ENCODE measurements around the gene MINDY4.

Gene MINDY4

DNA sequence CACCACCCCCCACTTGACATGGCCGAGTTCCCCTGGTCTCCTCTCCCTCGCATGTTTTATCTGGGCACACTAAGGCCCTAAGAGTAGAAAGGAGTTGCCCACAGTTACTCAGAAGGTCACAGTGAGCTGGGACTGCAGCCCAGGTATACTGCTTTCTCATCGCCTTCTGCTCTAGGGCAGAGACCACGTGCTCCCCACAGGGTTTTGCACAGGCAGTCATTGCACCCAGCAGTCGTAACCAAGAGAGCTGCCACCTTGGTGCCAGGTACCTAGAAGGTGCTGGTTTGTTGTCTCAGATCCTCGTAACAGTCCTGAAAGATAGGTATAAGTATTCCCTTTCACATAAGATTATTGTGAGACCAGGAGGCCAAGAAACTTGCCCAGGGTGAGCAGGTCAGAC lies 1.8 kb downstream of the MINDY4 start:
- FAIRE-seq, result no peak
- TF ChIP-seq POLR2A (IDR thresholded peaks at IDR 0.05; ENCODE audit: low read depth, low read length), result no peak
- DNase-seq (ENCODE audit: insufficient read length, low spot score), result no peak

DNA sequence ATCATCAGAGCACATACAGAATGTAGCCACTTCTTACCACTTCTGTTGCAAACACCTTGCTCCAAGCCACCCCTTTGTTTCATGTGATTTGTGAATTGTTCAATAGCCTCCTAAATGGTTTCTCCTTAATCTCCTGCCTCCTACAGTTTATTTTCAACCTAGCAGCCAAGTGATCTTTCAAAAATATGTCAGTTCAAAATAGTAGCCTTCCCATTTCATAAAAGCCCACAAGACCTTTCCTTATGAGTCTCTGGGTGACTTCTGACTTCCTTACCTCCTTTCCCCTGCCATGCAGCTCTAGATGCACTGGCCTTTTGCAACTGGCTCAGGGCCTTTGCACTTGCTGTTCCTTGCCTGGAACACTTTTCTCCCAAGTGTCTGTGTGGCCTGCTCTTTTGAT lies 4.8 kb downstream of the MINDY4 start:
- TF ChIP-seq POLR2A (IDR thresholded peaks at IDR 0.05; ENCODE audit: low read depth, low read length), result no peak
- FAIRE-seq (no peak), DNase-seq (ENCODE audit: insufficient read length, low spot score) (no peak)

DNA sequence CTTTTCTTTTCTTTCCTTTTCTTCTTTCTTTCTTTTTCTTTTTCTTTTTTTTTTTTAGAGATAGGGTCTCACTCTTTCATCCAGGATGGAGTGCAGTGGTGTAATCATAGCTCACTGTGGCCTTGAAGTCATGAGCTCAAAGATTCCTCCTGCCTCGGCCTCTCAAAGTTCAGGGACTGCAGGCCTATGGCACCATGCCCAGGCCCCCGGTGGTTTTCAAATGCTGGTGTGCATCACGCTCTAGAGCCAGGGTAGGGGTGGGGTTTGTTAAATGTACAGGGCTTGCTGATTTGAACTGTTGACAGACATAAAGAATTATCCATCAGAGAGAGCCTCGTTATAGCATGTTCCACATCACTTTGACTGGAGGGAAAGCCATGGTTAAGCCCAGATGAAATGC lies 5.8 kb downstream of the MINDY4 start:
- DNase-seq (ENCODE audit: insufficient read length, low spot score) (no peak), FAIRE-seq (no peak)
- TF ChIP-seq POLR2A (IDR thresholded peaks at IDR 0.05; ENCODE audit: low read depth, low read length), result no peak

DNA sequence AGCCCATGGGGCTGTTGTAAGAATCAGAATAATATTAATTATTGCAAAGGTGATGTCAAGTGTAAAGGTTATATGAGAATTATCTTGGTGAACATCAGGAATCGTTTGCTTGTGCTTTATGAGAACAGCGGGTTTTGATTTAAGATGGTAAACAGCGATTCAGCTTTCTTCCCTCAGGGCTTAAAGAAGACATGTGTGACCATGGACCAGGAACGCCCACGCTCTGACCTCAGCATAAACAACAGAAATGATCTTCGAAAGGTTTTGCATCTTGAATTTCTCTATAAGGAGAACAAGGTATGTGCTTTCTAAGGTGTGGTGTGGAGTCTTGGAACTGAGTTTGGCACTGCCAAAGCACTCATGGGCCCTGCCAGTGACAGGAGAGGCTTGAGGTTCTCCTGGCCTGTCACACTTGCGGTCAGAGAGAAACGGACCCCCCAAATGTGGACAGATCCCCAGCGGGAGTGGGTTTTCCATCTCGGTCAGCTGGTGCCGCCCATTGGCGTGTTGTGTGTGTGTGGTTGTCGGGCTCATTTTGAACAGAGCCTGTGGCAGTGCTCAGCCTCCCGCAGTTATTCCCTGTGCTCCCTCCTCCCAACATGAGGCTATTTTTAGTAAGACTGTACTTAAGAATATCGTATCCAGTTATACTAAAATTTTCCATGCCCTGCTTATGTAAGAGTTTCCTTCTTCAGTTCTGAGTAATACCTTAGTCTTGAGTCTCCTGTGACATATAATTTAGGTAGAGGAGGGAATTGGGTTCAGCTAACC lies 7.2 kb downstream of the MINDY4 start:
- FAIRE-seq (no peak), DNase-seq (ENCODE audit: insufficient read length, low spot score) (no peak)
- no peak for TF ChIP-seq POLR2A (IDR thresholded peaks at IDR 0.05; ENCODE audit: low read depth, low read length)

DNA sequence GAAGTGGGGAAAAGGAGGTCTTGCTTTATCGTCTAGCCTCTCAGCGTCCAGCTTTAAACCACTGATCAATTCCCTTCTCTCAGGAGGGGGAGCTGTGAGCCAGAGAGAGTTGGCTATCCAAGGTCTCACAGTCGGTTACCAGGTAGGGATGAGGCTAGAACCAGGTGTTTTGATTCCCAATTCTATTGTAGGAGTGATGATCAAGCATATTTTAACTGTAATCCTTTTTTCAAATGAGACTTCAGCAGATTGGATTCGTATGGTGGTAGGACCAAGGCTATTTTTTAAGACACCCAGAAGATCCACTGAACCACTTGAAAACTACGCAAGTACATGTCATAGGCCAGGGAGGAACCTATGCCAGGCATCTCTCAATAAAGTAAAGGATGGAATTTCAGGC lies 8.4 kb downstream of the MINDY4 start:
- FAIRE-seq (no peak), DNase-seq (ENCODE audit: insufficient read length, low spot score) (no peak)
- no peak for TF ChIP-seq POLR2A (IDR thresholded peaks at IDR 0.05; ENCODE audit: low read depth, low read length)

DNA sequence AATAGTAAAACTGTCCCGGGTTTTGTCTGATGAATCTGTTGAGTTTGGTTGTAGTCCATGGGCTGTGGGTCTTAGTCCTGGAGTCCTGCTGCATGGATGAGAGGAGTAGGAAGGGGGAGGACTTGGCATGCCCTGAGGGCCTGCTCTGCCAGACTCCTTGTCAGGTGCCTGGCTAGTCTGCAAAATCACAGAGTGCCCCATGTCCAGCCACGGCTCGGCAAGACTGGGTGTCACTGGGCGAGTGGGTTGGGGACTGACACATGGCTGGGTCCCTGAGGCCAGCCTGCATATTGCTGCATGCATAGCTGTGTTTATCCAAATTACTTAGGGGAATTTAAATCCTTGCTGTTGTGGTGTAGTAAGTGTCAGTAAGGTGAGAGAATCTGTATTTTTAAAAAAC lies 9.7 kb downstream of the MINDY4 start:
- FAIRE-seq (no peak), DNase-seq (ENCODE audit: insufficient read length, low spot score) (no peak)
- no peak for TF ChIP-seq POLR2A (IDR thresholded peaks at IDR 0.05; ENCODE audit: low read depth, low read length)

DNA sequence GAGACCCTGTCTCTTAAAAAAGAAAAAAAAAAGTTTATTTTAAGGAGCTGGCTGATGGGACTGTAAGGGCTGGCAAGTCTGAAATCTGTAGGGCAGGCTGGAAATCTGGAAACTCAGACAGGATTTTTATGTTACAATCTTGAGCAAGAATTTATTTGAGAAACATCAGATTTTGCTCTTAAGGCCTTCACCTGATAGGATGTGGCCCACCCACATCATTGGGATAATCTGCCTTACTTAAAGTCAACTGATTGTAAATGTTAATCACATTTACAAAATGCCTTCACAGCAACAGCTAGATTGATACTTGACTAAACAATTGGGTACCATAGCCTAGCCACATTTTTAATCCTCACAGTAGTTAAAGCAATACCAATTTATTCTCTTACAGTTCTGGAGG lies 11.5 kb downstream of the MINDY4 start:
- no peak for TF ChIP-seq POLR2A (IDR thresholded peaks at IDR 0.05; ENCODE audit: low read depth, low read length)
- FAIRE-seq, result no peak

DNA sequence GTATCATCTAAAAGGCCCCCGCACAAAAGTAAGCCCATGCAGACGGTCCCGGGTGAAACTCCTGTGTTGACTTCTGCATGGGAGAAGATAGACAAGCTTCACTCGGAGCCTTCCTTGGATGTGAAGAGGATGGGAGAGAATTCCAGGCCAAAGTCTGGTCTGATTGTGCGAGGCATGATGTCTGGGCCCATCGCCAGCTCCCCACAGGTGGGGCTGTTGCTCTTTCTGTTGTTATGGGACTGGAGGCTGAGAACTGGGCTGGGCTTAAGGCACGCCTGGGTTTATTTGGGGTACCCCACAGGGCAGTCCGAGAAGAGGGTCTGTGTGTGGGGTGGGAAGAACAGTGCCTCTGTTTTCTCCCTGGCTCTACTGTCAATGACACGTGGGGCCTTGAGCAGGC lies 14.6 kb downstream of the MINDY4 start:
- no peak for TF ChIP-seq POLR2A (IDR thresholded peaks at IDR 0.05; ENCODE audit: low read depth, low read length)
- FAIRE-seq, result no peak

More for the DNA sequence above, 11.5 kb downstream of the MINDY4 start:
- DNase-seq (ENCODE audit: insufficient read length, low spot score), result no peak

DNA sequence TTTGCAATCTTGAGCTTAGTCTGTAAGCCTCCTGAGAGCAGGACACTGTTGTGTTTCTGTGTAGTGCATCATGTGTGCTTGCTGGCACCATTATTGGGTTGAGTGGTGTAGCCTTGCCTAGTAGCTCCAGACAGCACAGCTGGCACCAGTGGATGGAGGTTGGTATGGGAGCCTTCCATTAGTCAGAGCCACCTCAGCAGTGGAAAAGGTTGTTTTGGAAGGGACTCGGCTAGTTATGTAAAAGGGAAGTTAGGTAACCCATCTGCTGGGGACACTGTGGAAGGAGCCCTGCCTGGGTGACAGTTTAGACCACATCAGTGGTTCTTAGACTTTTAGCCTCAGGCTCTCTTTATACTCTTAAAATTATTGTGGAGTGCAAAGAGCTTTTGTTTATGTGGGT lies 16.3 kb downstream of the MINDY4 start:
- FAIRE-seq (no peak), DNase-seq (ENCODE audit: insufficient read length, low spot score) (no peak)
- no peak for TF ChIP-seq POLR2A (IDR thresholded peaks at IDR 0.05; ENCODE audit: low read depth, low read length)

More for the DNA sequence above, 14.6 kb downstream of the MINDY4 start:
- DNase-seq (ENCODE audit: insufficient read length, low spot score), result no peak

DNA sequence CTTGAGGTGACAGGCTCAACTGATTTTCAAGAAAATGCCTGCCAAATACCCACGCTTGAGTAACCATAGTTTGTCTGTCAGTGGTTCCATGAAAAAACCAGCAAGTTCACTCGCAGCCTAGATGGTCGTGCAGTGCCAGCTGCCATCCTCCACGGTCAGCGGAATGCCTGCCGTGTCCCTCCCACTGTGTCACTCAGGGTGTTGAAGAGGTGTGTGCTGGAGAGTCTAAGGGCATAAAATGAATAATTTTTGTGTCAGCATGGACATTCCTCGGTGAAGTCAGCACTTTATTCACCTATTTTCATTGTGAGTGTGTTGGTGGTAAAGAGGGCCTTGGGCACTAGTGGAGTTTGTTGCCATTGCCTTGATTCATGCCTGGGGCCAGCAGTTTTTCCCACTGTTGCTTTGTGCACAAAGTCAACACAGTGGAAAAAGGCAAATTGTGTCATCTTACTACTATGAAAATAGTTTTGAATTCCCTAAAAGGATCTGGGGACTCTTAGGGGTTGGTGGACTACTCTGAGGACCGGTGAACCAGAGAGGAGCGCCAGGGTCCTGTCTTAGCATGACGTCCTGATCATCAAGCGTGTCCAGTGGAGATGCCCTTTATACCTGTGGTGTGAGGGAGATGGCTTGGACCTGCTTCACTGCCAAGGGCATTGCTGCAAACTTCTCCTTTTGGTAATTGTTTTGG lies 17.6 kb downstream of the MINDY4 start:
- DNase-seq (ENCODE audit: insufficient read length, low spot score) (no peak), FAIRE-seq (no peak)
- TF ChIP-seq POLR2A (IDR thresholded peaks at IDR 0.05; ENCODE audit: low read depth, low read length), result no peak

DNA sequence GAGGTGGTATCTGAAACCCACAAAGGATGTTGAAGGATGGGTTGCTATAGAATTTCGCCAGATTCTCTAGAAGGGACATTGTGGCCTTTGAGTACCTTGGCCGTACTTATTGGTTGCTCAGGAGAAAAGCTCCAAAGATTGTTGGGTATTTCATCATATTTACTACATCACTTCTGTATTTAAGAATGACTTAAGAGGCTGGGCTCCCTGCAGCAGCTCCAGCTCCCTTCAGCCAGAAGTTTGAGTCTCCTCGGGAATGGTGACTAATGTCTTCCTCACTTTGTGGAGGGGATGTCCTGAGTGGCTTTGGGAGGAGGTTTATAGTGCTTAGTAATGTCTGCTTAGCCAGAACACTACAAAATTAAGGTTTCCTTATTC lies 18.1 kb downstream of the MINDY4 start:
- DNase-seq (ENCODE audit: insufficient read length, low spot score), result peak; percentile 93
- peak; percentile 60 for FAIRE-seq
- TF ChIP-seq POLR2A (IDR thresholded peaks at IDR 0.05; ENCODE audit: low read depth, low read length), result no peak

DNA sequence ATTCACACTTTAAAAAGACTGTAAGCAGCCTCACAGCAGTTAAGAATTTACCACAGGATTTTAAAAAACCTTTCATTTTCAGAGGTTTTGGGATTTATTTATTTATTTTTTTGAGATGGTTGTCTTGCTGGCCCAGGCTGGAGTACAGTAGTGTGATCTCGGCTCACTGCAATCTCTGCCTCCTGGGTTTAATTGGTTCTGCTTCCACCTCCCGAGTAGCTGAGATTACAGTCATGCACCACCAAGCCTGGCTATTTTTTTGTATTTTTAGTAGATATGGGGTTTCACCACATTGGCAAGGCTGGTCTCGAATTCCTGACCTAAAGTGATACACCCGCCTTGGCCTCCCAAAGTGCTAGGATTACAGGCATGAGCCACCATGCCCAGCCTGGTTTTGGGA lies 19.1 kb downstream of the MINDY4 start:
- no peak for DNase-seq (ENCODE audit: insufficient read length, low spot score)
- FAIRE-seq, result no peak
- TF ChIP-seq POLR2A (IDR thresholded peaks at IDR 0.05; ENCODE audit: low read depth, low read length), result no peak

DNA sequence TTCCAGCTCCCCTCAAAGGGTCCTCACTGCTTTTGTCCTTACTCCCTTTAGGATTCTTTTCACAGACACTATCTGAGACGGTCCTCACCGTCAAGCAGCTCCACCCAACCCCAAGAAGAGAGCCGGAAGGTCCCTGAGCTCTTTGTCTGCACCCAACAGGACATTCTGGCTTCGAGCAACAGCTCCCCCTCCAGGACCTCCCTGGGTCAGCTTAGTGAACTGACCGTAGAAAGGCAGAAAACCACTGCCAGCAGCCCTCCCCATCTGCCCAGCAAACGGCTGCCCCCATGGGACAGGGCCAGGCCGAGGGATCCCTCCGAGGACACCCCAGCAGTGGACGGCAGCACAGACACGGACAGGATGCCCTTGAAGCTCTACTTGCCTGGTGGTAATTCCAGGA lies 19.9 kb downstream of the MINDY4 start:
- no peak for DNase-seq (ENCODE audit: insufficient read length, low spot score)
- no peak for TF ChIP-seq POLR2A (IDR thresholded peaks at IDR 0.05; ENCODE audit: low read depth, low read length)
- no peak for FAIRE-seq

DNA sequence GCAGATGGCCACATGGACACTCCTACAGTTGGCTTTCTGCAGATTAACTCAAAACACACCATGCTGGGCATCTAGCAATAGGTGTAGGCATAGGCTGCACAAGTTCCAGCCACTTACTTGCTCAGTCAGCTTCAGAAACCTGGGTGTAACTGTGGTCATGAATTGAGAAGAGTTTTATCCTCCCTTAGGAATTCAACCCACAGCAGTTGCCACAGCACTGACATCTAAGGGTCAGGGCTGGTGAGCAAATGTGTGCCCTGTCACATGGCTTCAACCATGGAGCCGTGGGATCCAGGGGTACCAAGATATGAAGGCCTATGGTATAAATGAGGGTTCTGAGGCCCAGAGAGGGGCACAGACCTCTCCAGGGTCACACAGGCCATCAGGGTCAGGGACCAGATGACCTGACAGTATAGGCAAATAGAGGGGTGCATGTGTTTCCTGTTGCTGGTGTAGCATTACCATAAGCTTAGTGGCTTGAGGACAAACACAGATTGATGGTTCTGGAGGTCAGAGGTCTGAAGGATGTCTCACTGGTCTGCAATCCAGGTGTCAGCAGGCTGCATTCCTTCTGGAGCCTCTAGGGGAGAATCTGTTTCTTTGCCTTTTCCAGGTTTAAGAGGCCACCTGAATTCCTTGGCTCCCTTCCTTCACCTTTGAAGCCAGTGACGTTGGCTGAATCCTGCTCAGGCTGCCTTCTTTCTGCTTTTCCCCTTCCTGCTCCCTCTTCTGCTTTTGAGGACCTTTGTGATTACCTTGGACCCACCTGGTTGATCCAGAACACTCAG lies 24.1 kb downstream of the MINDY4 start:
- no peak for TF ChIP-seq POLR2A (IDR thresholded peaks at IDR 0.05; ENCODE audit: low read depth, low read length)
- FAIRE-seq, result no peak
- DNase-seq (ENCODE audit: insufficient read length, low spot score), result no peak

Measured in H54 (cell line).